K562 (cell line): Measurements from ENCODE around the gene RNF4. TPM values are rescaled to one million over a fixed set of nuclear protein-coding genes. Genes with fewer than 3 reads are reported as not detected.

Experiments
- ATAC-seq: fragments of 200-7000 bp; cut with Tn5 transposase; 3 replicates; pipeline ENCODE4 v1.9.1; 2020; ENCODE audit warnings: moderate library complexity
- BruUV-seq: library from RNA; stranded (reverse); fragments of 400-500 nt; replicated peaks from 2 replicates; lab custom pipeline; 2021; lab: Mats Ljungman, UMichigan
- CTCF ChIA-PET: fragments of 300-600 bp; formaldehyde crosslinking; extraction: SDS; loops from one replicate; lab custom pipeline; 2021; ENCODE audit warnings: low intra/inter-chr PET ratio; lab: Yijun Ruan, JAX
- POLR2A ChIA-PET: fragments of 300-600, 350-650 bp; sonication (Branson Sonifier 250); formaldehyde crosslinking; extraction: SDS; loops from one replicate; lab custom pipeline; 2021; ENCODE audit warnings: antibody characterized with exemption, inconsistent platforms; lab: Yijun Ruan, JAX
- DNase-seq, 4 experiments: peaks; one replicate each; pipeline versions ENCODE4 v3.0.0 to v3.0.0-alpha.2; 2011 to 2018; ENCODE audit warnings: low spot score in 3 of 4, mixed read lengths in 3 of 4; ENCODE audit errors: extremely low read depth in 1 of 4
- FAIRE-seq: peaks from 2 replicates; lab custom pipeline; 2011; peaks lifted over from hg19 to GRCh38; lab: Jason Lieb, UNC
- H2AFZ ChIP-seq: 2 replicates; pipeline ENCODE4 v1.6.0; 2011; ENCODE audit warnings: low read depth, low read length, control low read depth, inconsistent platforms
- H3K27ac ChIP-seq: fragments of 200-600 bp; 3 replicates; pipeline ENCODE4 v1.8.0; 2011; ENCODE audit warnings: low read depth, mild to moderate bottlenecking, control low read depth, inconsistent platforms, low read length, moderate library complexity, mixed read lengths; ENCODE audit errors: extremely low read depth
- H3K27me3 ChIP-seq, 2 experiments: fragments of 300-600 bp in 1 of 2; 2 replicates in 1 of 2; 3 replicates in 1 of 2; pipeline versions ENCODE4 v1.6.0 to v1.8.0; 2011; ENCODE audit warnings: inconsistent platforms in 2 of 2, low read length in 2 of 2, mild to moderate bottlenecking in 1 of 2, mixed read lengths in 1 of 2, moderate library complexity in 1 of 2; ENCODE audit not compliant: control insufficient read depth in 2 of 2, insufficient read depth in 2 of 2
- H3K36me3 ChIP-seq: fragments of 300-600 bp; 3 replicates; pipeline ENCODE4 v1.8.0; 2011; ENCODE audit warnings: mild to moderate bottlenecking, low read length, inconsistent platforms; ENCODE audit not compliant: control insufficient read depth, insufficient read depth
- H3K4me1 ChIP-seq, 2 experiments: fragments of 200-600 bp in 1 of 2; replicated peaks in 1 of 2; 2 replicates in 1 of 2; 3 replicates in 1 of 2; pipeline versions ENCODE4 v1.5.1 to v1.8.0; 2011; ENCODE audit warnings: inconsistent platforms in 2 of 2, low read length in 2 of 2, mild to moderate bottlenecking in 1 of 2, mixed read lengths in 1 of 2, moderate library complexity in 1 of 2; ENCODE audit not compliant: control insufficient read depth in 2 of 2, insufficient read depth in 2 of 2
- H3K4me2 ChIP-seq: 2 replicates; pipeline ENCODE4 v1.6.1; 2011; ENCODE audit warnings: low read length, control low read depth, inconsistent platforms, mixed read lengths; ENCODE audit not compliant: insufficient read depth
- H3K4me3 ChIP-seq: fragments of 200-600 bp; sonication (generic), shearing (Covaris generic); 2 replicates; pipeline ENCODE4 v1.5.1; 2016; ENCODE audit warnings: control low read depth, inconsistent platforms
- H3K79me2 ChIP-seq: fragments of 200-600 bp; 3 replicates; pipeline ENCODE4 v1.8.0; 2011; ENCODE audit warnings: low read length, inconsistent platforms; ENCODE audit not compliant: control insufficient read depth, insufficient read depth
- H3K9ac ChIP-seq, 2 experiments: 2 replicates each; pipeline versions ENCODE4 v1.6.0 to v1.6.1; 2011; ENCODE audit warnings: low read depth in 2 of 2, low read length in 2 of 2, control low read depth in 1 of 2, inconsistent platforms in 1 of 2, mild to moderate bottlenecking in 1 of 2, mixed read lengths in 1 of 2; ENCODE audit not compliant: insufficient read depth in 1 of 2
- H3K9me1 ChIP-seq: one replicate; pipeline ENCODE4 v1.6.0; 2011; ENCODE audit warnings: inconsistent platforms, mild to moderate bottlenecking, low read length, moderate library complexity; ENCODE audit not compliant: control insufficient read depth, insufficient read depth
- H3K9me3 ChIP-seq: replicated peaks from 2 replicates; pipeline ENCODE4 v1.5.1; 2011; ENCODE audit warnings: low read depth, low read length, inconsistent platforms; ENCODE audit not compliant: control insufficient read depth, insufficient read depth
- H4K20me1 ChIP-seq: replicated peaks from 2 replicates; pipeline ENCODE4 v1.6.1; 2011; ENCODE audit warnings: low read length, inconsistent platforms, mixed read lengths; ENCODE audit not compliant: control insufficient read depth, insufficient read depth
- BRF2 ChIP-seq: IDR thresholded peaks from 3 replicates; pipeline ENCODE4 v1.6.1; 2011; ENCODE audit warnings: borderline replicate concordance, mild to moderate bottlenecking; ENCODE audit not compliant: insufficient read length, insufficient read depth
- ETS1 ChIP-seq: conservative IDR thresholded peaks from 2 replicates; pipeline ENCODE4 v1.6.1; 2011; ENCODE audit warnings: low read depth, mild to moderate bottlenecking, low read length; ENCODE audit not compliant: control insufficient read depth
- HDAC2 ChIP-seq: fragments of 450-650 bp; IDR thresholded peaks from 2 replicates; pipeline ENCODE4 v1.6.1; 2016; ENCODE audit warnings: mild to moderate bottlenecking
- HMGXB4 ChIP-seq: sonication (generic); formaldehyde crosslinking; IDR thresholded peaks from 2 replicates; pipeline ENCODE4 v1.8.1; 2023; ENCODE audit warnings: mild to moderate bottlenecking, missing genetic modification reagents
- HNRNPL ChIP-seq: fragments of 200-400 bp; formaldehyde crosslinking; IDR thresholded peaks from 2 replicates; pipeline ENCODE4 v1.6.1; 2017; ENCODE audit warnings: low read depth, mild to moderate bottlenecking, low read length
- NCOA1 ChIP-seq: fragments of 450-650 bp; IDR thresholded peaks from 2 replicates; pipeline ENCODE4 v1.6.1; 2016; ENCODE audit warnings: low read depth
- PHTF2 ChIP-seq: fragments of 250-450 bp; sonication (Bioruptor Pico); IDR thresholded peaks from 2 replicates; pipeline ENCODE4 v1.5.0; 2021; ENCODE audit warnings: mild to moderate bottlenecking
- POU5F1 ChIP-seq: fragments of 150-350 bp; IDR thresholded peaks from 2 replicates; pipeline ENCODE4 v1.6.1; 2014; ENCODE audit warnings: borderline replicate concordance, low read length, low read depth, mild to moderate bottlenecking; ENCODE audit not compliant: partially characterized antibody
- ZNF3 ChIP-seq: fragments of 250-450 bp; sonication (Bioruptor Pico); IDR thresholded peaks from 2 replicates; pipeline ENCODE4 v1.5.0; 2021; ENCODE audit warnings: mild to moderate bottlenecking, moderate library complexity
- ZNF316 ChIP-seq: fragments of 450-650 bp; IDR thresholded peaks from 2 replicates; pipeline ENCODE4 v1.6.1; 2016
- ZNF449 ChIP-seq: fragments of 250-450 bp; sonication (Bioruptor Pico); IDR thresholded peaks from 2 replicates; pipeline ENCODE4 v1.8.0; 2022; ENCODE audit warnings: moderate library complexity, mild to moderate bottlenecking, inconsistent platforms
- ZNF639 ChIP-seq, 2 experiments: fragments of 200-800 bp in 1 of 2; sonication (Bioruptor generic) in 1 of 2; sonication (generic) in 1 of 2; formaldehyde crosslinking in 1 of 2; IDR thresholded peaks in 1 of 2; conservative IDR thresholded peaks in 1 of 2; 2 replicates each; pipeline versions ENCODE4 v1.5.0 to v1.6.1; 2016 to 2020; ENCODE audit warnings: missing compliant biosample characterization in 1 of 2, missing genetic modification characterization in 1 of 2, missing genetic modification reagents in 1 of 2
- WGBS: fragments of 100-300 bp; shearing (Covaris generic); methylation state at CpG from one replicate; pipeline ENCODE4 v1.1.6; 2016; ENCODE audit warnings: low coverage, mixed read lengths; ENCODE audit not compliant: insufficient coverage; ENCODE audit errors: missing lambda C conversion rate; 5-methylcytosine and 5-hydroxymethylcytosine counted together
- in situ Hi-C: fragments of 300-500 bp; cut with MboI; formaldehyde crosslinking; loops from 4 replicates; pipeline ENCODE4 v1.15.0; 2018; ENCODE audit warnings: inconsistent platforms, mixed read lengths
- intact Hi-C: fragments of 100-400 bp; cut with micrococcal nuclease; formaldehyde crosslinking; loops from 2 replicates; pipeline ENCODE4 v1.14.2; 2022
- polyA plus RNA-seq, 8 experiments: library from polyadenylated mRNA; depleted of rRNA in 4 of 8; stranded (reverse) in 5 of 8; unstranded in 3 of 8; fragments of >200 nt; fragmentation: Nextera tagmentation in 2 of 8; fragmentation: Illumina TruSeq in 1 of 8; extraction: Ambion mirVana in 2 of 8; extraction: Trizol in 1 of 8; gene quantifications; 2 replicates each; pipeline versions ENCODE4 v1.2.1 to v1.2.3, GENCODE V29; 2011 to 2014; ENCODE audit warnings: inconsistent platforms in 1 of 8, missing spikeins in 1 of 8
- total RNA-seq, 7 experiments: library from RNA; depleted of rRNA in 6 of 7; stranded (reverse); fragments of >200 nt in 6 of 7; fragmentation: Illumina TruSeq in 2 of 7; extraction: Trizol in 2 of 7; gene quantifications; 2 replicates each; pipeline versions ENCODE4 v1.2.1 to v1.2.3, GENCODE V29; 2011 to 2021; ENCODE audit warnings: low replicate concordance in 1 of 7

RNF4 gene
- total and polyA plus RNA-seq, 9 of the 15 experiments (the other 6 are each of a cell fraction or from before 2014, with no cell fraction given) = 19.2 to 59.3 (median 44.8) TPM

GRCh38 chr4:2428496-2429213, 40.3 kb upstream of the RNF4 start:
- Histone ChIP-seq H3K4me2 (no peak overlapping the region), H2AFZ (no peak overlapping the region), H3K9me1 (no peaks in the 10 kb centered on the region), H3K36me3 (no peaks in the 10 kb centered on the region), H3K79me2 (no peaks in the 10 kb centered on the region), H3K9me3 (no peaks in the 10 kb centered on the region), H4K20me1 (no peaks in the 10 kb centered on the region), H3K4me1 (peaks cover 14 to 49% of the 10 kb centered on the region in 2 experiments), H3K27ac (no peak overlapping the region), H3K4me3 (no peak overlapping the region), H3K9ac (no peak overlapping the region), H3K27me3 (no peaks in the 10 kb centered on the region)
- 63% methylated on average over 22 of the region's 25 CpGs for WGBS
- FAIRE-seq = no peak
- no peak for ATAC-seq
- POLR2A ChIA-PET = interaction anchor here (0.6 to 1.1 kb wide), 6 partner anchors 8 to 420 kb away, joined by 3 read pairs; no protein-coding TSS in a partner anchor
- BruUV-seq = no TSS peak
- intact Hi-C loops (no loop called here), in situ Hi-C loops (no loop called here)
- CTCF ChIA-PET = no interaction called here
- no peak for DNase-seq
- TF ChIP-seq HDAC2 = no peak
- TF ChIP-seq ZNF316 = no peak
- no peak for TF ChIP-seq ZNF639 (CRISPR knock-in tag; conservative IDR thresholded peaks at IDR 0.05 in 1 of 2, IDR thresholded peaks at IDR 0.05 in 1 of 2)
- TF ChIP-seq ETS1 = no peak
- TF ChIP-seq PHTF2 (CRISPR knock-in tag) = no peak
- no peak for TF ChIP-seq ZNF3 (CRISPR knock-in tag)
- TF ChIP-seq BRF2 = no peak
- no peak for TF ChIP-seq ZNF449 (CRISPR knock-in tag)
- no peak for TF ChIP-seq NCOA1
- TF ChIP-seq HMGXB4 (CRISPR knock-in tag) = no peak
- no peak for TF ChIP-seq HNRNPL
- no peak for TF ChIP-seq POU5F1
